ENCODE measurements around the gene HES2. TPM values are rescaled to one million over a fixed set of nuclear protein-coding genes. Genes with fewer than 3 reads are reported as not detected.

Gene HES2
- total and polyA plus RNA-seq, 9 of the 15 experiments (the other 6 are each of a cell fraction or from before 2014, with no cell fraction given), result 0.05 to 0.18 (median 0.07) TPM; not detected in 4

- TF ChIP-seq ZNF318 (IDR thresholded peaks at IDR 0.05; ENCODE audit: borderline replicate concordance in 1 of 2, low read depth in 1 of 2) (no peak), ZFX (CRISPR knock-in tag; IDR thresholded peaks at IDR 0.05) (0 out of 2 replicates have a peak, but pooled peaks have one; percentile 9), POLR2B (IDR thresholded peaks at IDR 0.05; ENCODE audit: low read depth, partially characterized antibody) (no peak), E2F6 (IDR thresholded peaks at IDR 0.05; ENCODE audit: borderline replicate concordance in 1 of 2, extremely low read depth in 1 of 2, insufficient read depth in 1 of 2, insufficient read length in 1 of 2, low read depth in 1 of 2, low read length in 1 of 2, poor library complexity in 1 of 2, severe bottlenecking in 1 of 2) (peak in 1 of 2 experiments; percentile 68), DLX4 (CRISPR knock-in tag; IDR thresholded peaks at IDR 0.05) (no peak), ZBTB7A (IDR thresholded peaks at IDR 0.05; ENCODE audit: borderline replicate concordance, control insufficient read depth, low read depth, low read length) (peak; percentile 74; the same call in 1 of the 2 replicates), EZH2 (IDR thresholded peaks at IDR 0.05; ENCODE audit: borderline replicate concordance, low read depth, low read length) (peak; percentile 78; the same call in 1 of the 2 replicates), CXXC5 (CRISPR knock-in tag; IDR thresholded peaks at IDR 0.05) (0 out of 2 replicates have a peak, but pooled peaks have one; percentile 30), TFAP4 (CRISPR knock-in tag; IDR thresholded peaks at IDR 0.05; ENCODE audit: borderline replicate concordance) (0 out of 2 replicates have a peak, but pooled peaks have one; percentile 9), SIN3B (IDR thresholded peaks at IDR 0.05; ENCODE audit: low read depth) (peak; percentile 19; the same call in 1 of the 2 replicates), YY1 (IDR thresholded peaks at IDR 0.05; ENCODE audit: borderline replicate concordance in 1 of 3, control insufficient read depth in 1 of 3, extremely low read depth in 1 of 3, insufficient read depth in 3 of 3, insufficient read length in 1 of 3, insufficient replicate concordance in 2 of 3, low read depth in 1 of 3, low read length in 2 of 3) (peak in 2 of 3 experiments; percentile 16 to 38)
Measured at GRCh38 chr1:6448749-6449631, 29.3 kb upstream of the HES2 start (continued).

Measured in K562 (cell line).